Thymus (tissue), 11 donors: ENCODE measurements around the gene RET. TPM values are rescaled to one million over a fixed set of nuclear protein-coding genes. Genes with fewer than 3 reads are reported as not detected.

Experiments used
- DNase-seq, 9 donors: peaks; one replicate each; pipeline ENCODE4 v3.0.0-alpha.2; 2013; ENCODE audit warnings: low spot score in 9 of 9, low read depth in 6 of 9, missing footprints in 1 of 9
- H3K27ac ChIP-seq, 2 donors: one replicate each; pipeline ENCODE4 v1.5.1; 2013; ENCODE audit warnings: control low read depth in 1 of 2, low read depth in 1 of 2, low read length in 1 of 2, mild to moderate bottlenecking in 1 of 2, moderate library complexity in 1 of 2
- H3K27me3 ChIP-seq, 2 donors: one replicate each; pipeline ENCODE4 v1.5.1; 2013; ENCODE audit warnings: low read length in 1 of 2; ENCODE audit not compliant: control insufficient read depth in 2 of 2, insufficient read depth in 1 of 2
- H3K36me3 ChIP-seq, 2 donors: one replicate each; pipeline ENCODE4 v1.5.1; 2013; ENCODE audit warnings: low read length in 1 of 2, mild to moderate bottlenecking in 1 of 2, moderate library complexity in 1 of 2; ENCODE audit not compliant: control insufficient read depth in 2 of 2, insufficient read depth in 2 of 2
- H3K4me1 ChIP-seq, 2 donors: one replicate each; pipeline ENCODE4 v1.5.1; 2013; ENCODE audit warnings: low read length in 2 of 2; ENCODE audit not compliant: control insufficient read depth in 2 of 2, insufficient read depth in 2 of 2
- H3K4me3 ChIP-seq, 2 donors: one replicate each; pipeline ENCODE4 v1.5.1; 2013; ENCODE audit warnings: low read length in 2 of 2, control low read depth in 1 of 2, mild to moderate bottlenecking in 1 of 2
- H3K9me3 ChIP-seq, 2 donors: one replicate each; pipeline ENCODE4 v1.5.1; 2013; ENCODE audit warnings: low read length in 1 of 2, mild to moderate bottlenecking in 1 of 2; ENCODE audit not compliant: control insufficient read depth in 2 of 2, insufficient read depth in 1 of 2
- WGBS: extraction: QIAGEN DNeasy Blood & Tissue Kit; methylation state at CpG from one replicate; pipeline ENCODE4 v1.1.7; 2013; 5-methylcytosine and 5-hydroxymethylcytosine counted together
- polyA plus RNA-seq: library from polyadenylated mRNA; stranded (reverse); fragments of 200-250 nt; gene quantifications from one replicate; pipeline ENCODE4 v1.2.3, GENCODE V29; 2013
- total RNA-seq: library from RNA; stranded (reverse); fragments of 120-200 nt; gene quantifications from one replicate; pipeline ENCODE4 v1.2.4, GENCODE V29; 2013
- donor health status: healthy.

RET gene
- total and polyA plus RNA-seq, 2 donors = 0.33 to 0.37 TPM

DNA sequence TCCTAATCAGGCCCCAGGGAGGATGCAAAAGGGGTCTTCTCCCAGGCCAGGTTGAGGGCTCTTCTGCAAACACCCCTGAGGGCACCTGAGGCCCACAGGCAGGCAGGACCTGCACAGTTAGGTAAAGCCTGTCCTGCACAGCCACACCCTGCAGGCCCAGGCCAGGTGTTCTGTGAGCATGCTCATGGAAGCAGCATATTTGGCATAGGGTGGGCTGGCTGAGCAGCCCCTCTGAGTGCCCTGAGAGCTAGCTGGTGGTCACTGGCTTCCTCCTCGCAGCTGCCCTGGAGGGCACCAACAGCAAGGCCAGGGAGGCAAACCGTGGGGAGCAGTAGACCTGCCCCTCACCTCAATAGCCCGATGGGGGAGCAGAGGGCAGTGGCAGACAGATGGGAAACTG, 3.7 kb upstream of the RET start:
- no peak overlapping the region for H3K4me3 ChIP-seq
- WGBS = 90% methylated on average over 3 of the region's 3 CpGs
- H3K9me3 ChIP-seq = no peaks in the 10 kb centered on the region
- H3K27me3 ChIP-seq = peaks cover 28 to 52% of the 10 kb centered on the region in 2 donors
- H3K27ac ChIP-seq = no peak overlapping the region
- H3K36me3 ChIP-seq = no peaks in the 10 kb centered on the region
- H3K4me1 ChIP-seq = no peaks in the 10 kb centered on the region
- no peak for DNase-seq

DNA sequence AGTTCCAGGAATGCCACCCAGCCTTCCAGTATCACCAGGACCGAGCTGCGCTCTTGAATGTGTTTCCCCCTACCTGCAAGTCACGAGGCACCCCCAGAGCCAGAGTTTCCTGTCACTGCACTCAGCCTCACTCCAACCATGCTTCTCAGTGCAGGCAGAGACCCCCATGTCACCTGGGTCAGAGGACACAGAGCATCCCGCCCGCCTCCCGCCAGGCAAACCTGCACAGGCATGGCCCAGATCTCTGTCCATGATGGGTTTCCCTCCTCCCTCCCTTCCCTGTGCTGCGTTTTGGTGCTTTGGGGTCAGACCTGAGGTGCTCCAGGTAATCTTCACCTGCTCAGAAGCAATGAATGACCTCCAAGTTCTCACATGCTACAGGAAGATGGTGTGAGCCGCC, 3.1 kb upstream of the RET start:
- no peak for DNase-seq
- 91% methylated on average over 8 of the region's 8 CpGs for WGBS
- Histone ChIP-seq H3K27me3 (peaks cover 33 to 57% of the 10 kb centered on the region in 2 donors), H3K4me1 (no peaks in the 10 kb centered on the region), H3K27ac (no peak overlapping the region), H3K9me3 (no peaks in the 10 kb centered on the region), H3K36me3 (no peaks in the 10 kb centered on the region), H3K4me3 (no peak overlapping the region)

DNA sequence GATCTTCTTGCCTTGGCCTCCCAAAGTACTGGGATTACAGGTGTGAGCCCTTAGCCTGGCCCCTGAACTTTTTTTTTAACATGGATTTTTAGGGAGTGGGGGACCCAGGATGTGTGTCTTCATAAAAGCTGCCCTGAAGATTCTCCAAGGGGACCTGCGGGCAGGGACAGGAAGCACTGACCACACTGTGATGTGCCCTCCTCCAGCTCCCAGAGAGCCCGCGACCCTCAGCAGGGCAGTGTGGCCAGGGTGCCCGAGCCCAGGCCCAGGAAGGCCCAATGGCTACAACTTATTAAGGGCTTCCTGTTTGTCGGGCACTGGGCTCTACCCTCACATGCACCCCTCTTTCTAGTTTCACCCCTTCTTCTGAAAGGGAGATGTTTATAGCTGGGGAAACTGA, 2.5 kb upstream of the RET start:
- Histone ChIP-seq H3K4me3 (no peak overlapping the region), H3K36me3 (no peaks in the 10 kb centered on the region), H3K4me1 (no peaks in the 10 kb centered on the region), H3K27me3 (peaks cover 35 to 58% of the 10 kb centered on the region in 2 donors), H3K27ac (no peak overlapping the region), H3K9me3 (no peaks in the 10 kb centered on the region)
- no peak for DNase-seq
- 90% methylated on average over 5 of the region's 5 CpGs for WGBS

DNA sequence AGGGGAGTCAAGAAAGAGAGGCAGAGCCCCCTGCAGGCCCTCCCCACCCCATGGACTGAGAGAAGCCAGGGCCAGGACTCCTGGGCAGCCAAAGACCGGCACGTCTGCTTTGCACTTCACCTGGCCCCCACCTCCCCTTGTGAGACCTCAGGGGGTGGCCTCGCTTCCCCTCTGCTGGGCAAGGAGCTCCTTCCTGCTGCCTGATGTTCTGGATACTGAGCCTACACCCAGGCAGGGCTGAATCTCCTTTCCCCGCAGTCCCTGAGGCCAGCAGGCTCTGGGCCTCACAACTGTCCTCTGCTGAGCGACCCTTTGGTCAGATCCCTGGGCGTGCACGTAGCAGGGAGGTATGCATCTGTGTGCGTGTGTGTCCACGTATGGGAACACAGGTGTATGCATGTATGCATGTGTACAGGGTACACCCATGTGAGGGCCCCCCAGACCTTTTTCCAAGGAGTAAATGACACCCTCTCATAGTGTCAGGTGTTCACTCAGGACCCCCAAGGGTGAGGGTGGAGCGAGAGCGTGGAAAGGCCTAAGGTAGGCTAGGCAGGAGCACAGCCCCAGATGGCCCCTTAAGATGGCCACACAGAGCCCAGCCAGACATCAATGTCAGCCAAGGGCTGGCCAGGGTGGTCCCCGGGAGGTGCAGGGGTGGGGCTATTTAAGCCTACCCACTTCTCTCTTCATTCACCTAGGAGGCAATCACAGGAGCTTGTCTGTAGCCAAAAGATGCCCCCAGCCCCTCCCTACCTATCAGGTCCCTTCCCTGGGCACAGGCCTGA, 1.9 kb upstream of the RET start:
- H3K4me3 ChIP-seq = no peak overlapping the region
- peaks cover 35 to 61% of the 10 kb centered on the region in 2 donors for H3K27me3 ChIP-seq
- H3K27ac ChIP-seq = no peak overlapping the region
- 95% methylated on average over 12 of the region's 12 CpGs for WGBS
- H3K9me3 ChIP-seq = no peaks in the 10 kb centered on the region
- no peak for DNase-seq
- no peaks in the 10 kb centered on the region for H3K36me3 ChIP-seq
- no peaks in the 10 kb centered on the region for H3K4me1 ChIP-seq

DNA sequence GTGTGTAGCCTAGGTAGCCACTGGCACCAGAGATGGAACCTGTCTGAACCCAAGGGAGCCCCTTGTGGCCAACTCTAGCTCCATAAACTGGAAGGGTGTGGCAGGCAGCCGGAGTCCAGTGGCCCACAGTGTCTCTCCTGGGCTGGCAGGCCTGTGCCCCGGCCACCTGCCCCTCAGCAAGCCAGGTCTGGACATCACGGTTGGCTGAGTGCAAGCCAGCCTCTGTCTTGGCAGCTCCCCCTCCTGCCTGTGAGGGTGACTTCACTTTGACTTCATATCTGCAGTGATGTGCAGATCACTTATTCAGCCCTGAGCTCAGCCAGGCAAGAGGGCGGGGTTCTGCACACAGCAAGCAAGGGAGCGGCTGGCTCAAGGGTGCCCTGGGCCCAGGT, 1.3 kb upstream of the RET start:
- 92% methylated on average over 5 of the region's 5 CpGs for WGBS
- no peak for DNase-seq
- H3K27me3 ChIP-seq = peaks cover 35 to 64% of the 10 kb centered on the region in 2 donors
- no peak overlapping the region for H3K27ac ChIP-seq
- H3K4me1 ChIP-seq = no peaks in the 10 kb centered on the region
- H3K9me3 ChIP-seq = no peaks in the 10 kb centered on the region
- no peaks in the 10 kb centered on the region for H3K36me3 ChIP-seq
- no peak overlapping the region for H3K4me3 ChIP-seq

DNA sequence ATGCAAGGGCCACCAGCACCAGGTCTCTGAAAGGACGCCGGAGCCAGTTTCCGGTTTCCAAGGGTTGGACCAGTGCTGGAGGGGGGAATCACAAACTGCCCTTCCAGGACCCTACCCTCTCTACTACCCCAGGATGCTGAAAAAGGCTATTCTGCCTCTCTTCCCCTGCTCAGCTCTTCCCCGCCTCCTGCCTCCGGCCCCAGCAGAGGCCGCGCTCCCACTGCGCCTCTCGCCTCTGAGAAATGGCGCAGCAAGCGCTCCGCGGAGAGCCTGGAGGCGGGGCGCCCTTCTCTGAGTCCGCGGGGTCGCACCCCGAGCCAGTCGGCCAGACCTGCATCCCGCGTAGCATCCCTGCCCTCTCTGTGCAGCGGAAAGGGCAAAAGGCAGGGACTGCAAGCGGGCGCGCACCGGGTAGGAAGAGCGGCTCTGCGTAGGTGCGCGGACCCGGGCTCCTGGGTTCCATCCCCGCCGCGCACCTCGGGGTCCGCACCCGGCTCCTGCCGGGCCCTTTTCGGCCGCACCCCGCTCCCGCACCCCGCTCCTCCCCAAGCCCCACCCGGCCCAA, 476 bp upstream of the RET start:
- H3K4me3 ChIP-seq = peak overlapping the region in 1 of 2 donors; percentile 29
- 3% methylated on average over 45 of the region's 45 CpGs for WGBS
- H3K27ac ChIP-seq = no peak overlapping the region
- H3K36me3 ChIP-seq = no peaks in the 10 kb centered on the region
- H3K4me1 ChIP-seq = no peaks in the 10 kb centered on the region
- DNase-seq = no peak
- H3K9me3 ChIP-seq = no peaks in the 10 kb centered on the region
- H3K27me3 ChIP-seq = peaks cover 35 to 64% of the 10 kb centered on the region in 2 donors

DNA sequence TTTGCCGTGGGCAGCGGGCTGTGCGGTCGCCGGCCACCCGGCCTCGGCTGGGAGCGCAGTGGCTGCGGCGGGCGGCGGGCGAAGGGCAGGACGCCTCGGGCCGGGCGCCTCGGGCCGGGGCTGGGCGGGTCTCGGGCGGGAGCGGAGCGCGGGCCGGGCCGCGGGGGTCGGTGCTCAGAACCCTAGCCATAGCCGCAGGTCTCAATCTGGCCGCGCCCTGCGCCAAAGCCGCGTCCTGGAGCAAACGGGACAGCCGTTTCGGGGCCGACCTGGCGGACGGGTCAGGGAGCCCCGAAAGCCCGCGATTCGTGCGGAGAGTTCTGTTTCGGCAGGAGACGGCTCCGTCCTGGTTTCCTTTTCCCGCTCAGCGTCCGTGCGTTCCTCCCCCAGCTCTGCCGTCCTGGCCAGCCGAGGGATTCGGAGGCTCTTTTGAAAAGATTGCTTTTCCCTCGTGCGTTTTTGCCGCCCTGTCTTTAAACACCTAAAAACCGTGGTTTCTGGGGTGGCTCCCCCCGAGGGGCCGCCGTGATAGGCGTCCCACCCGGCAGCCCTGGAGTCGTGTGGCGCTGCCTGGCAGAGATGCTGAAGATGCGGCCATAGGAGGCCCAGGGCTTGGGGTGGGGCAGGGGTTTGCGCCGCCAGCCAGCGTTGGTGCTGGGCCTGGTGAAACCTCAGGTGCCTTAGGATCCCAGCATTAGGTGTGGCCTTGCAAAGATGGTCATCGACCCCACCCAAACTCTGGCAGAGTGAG, 727 bp downstream of the RET start:
- Histone ChIP-seq H3K9me3 (no peaks in the 10 kb centered on the region), H3K27ac (no peak overlapping the region), H3K36me3 (no peaks in the 10 kb centered on the region), H3K4me3 (peak overlapping the region in 1 of 2 donors; percentile 29), H3K27me3 (peaks cover 35 to 64% of the 10 kb centered on the region in 2 donors), H3K4me1 (no peaks in the 10 kb centered on the region)
- WGBS = 13% methylated on average over 72 of the region's 72 CpGs
- no peak for DNase-seq

DNA sequence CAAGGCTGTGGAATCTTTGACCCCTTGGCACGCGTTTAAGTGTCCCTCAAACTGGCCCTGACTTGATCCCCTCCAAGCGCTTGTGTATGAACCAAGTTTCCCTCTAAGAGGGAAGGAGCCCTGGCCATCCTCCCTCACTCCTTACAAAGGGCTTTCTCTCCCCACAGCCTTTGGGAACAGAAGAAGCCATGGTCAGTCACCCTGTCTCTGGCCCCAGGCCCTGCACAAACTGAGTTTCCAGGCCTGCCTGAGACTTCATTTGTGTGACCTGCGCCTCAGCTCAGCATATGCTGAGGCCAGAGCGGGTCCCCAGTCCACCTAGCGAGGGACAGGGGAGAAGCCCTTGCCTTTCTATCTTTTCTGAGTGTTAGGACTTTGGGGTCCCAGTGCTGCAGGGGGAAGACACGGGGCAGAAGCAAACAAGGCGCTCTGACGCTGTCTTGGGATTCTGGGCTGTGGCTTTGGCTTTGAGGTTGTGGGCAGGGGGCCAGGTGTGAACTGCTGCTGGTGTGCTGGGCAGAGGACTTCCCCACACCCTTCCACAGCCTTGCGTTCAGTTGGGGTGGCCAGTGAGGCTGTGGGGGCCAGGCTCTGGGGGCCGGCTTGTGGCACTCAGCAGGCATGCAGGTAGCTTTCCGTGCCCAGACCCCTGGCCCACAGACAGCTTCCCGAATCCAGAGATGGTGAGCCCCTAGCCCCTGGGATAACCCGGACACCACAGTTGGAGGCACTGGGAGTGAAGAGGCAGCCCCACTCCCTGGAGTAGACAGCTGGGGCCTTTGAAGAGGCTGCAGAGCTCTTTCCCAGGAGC, 1.5 kb downstream of the RET start:
- Histone ChIP-seq H3K27ac (no peak overlapping the region), H3K4me1 (no peaks in the 10 kb centered on the region), H3K36me3 (no peaks in the 10 kb centered on the region), H3K9me3 (no peaks in the 10 kb centered on the region), H3K27me3 (peaks cover 35 to 67% of the 10 kb centered on the region in 2 donors), H3K4me3 (no peak overlapping the region)
- 58% methylated on average over 14 of the region's 14 CpGs for WGBS
- no peak for DNase-seq
